ENCODE measurements around the gene IQGAP1. TPM values are rescaled to one million over a fixed set of nuclear protein-coding genes. Genes with fewer than 3 reads are reported as not detected.
"Not testable (repeated sequence)": the region's sequence is repeated elsewhere in the genome, so short reads cannot be mapped to it uniquely, and the experiment has no call there.

IQGAP1 gene
- total and polyA plus RNA-seq, 8 donors: 178 to 296 (median 222) TPM

- no peak for TF ChIP-seq CTCF (IDR thresholded peaks at IDR 0.05)
- Histone ChIP-seq H3K27ac (no peak overlapping the region), H3K4me3 (no peak overlapping the region), H3K27me3 (no peaks in the 10 kb centered on the region), H3K4me1 (no peaks in the 10 kb centered on the region), H3K9me3 (no peaks in the 10 kb centered on the region), H3K36me3 (no peaks in the 10 kb centered on the region)
- intact Hi-C loops (cut with DNase I): no loop called here
- ATAC-seq: no peak
- no peak for DNase-seq
These were observed 124.2 kb downstream of the IQGAP1 start for GRCh38 chr15:90512276-90512675.

- Histone ChIP-seq H3K4me1 (no peaks in the 10 kb centered on the region), H3K27ac (no peak overlapping the region), H3K9me3 (no peaks in the 10 kb centered on the region), H3K36me3 (no peaks in the 10 kb centered on the region), H3K27me3 (no peaks in the 10 kb centered on the region), H3K4me3 (no peak overlapping the region)
- ATAC-seq (peak; percentile 52), DNase-seq (no peak)
- no peak for TF ChIP-seq CTCF (IDR thresholded peaks at IDR 0.05)
- intact Hi-C loops (cut with DNase I): no loop called here
These were observed 124.9 kb downstream of the IQGAP1 start for GRCh38 chr15:90512981-90513380.

- TF ChIP-seq CTCF (IDR thresholded peaks at IDR 0.05): no peak
- Histone ChIP-seq H3K27me3 (no peaks in the 10 kb centered on the region), H3K4me1 (no peaks in the 10 kb centered on the region), H3K27ac (no peak overlapping the region), H3K9me3 (no peaks in the 10 kb centered on the region), H3K36me3 (no peaks in the 10 kb centered on the region), H3K4me3 (no peak overlapping the region)
- intact Hi-C loops (cut with DNase I): no loop called here
- DNase-seq (no peak), ATAC-seq (no peak)
These were observed 125.4 kb downstream of the IQGAP1 start for GRCh38 chr15:90513448-90513847.

GRCh38 chr15:90513893-90514292 is 125.9 kb downstream of the IQGAP1 start:
- H3K4me3 ChIP-seq; H3K4me1 ChIP-seq; DNase-seq; H3K9me3 ChIP-seq; H3K36me3 ChIP-seq; intact Hi-C loops (cut with DNase I); H3K27ac ChIP-seq; ATAC-seq; H3K27me3 ChIP-seq: not testable (repeated sequence)

- Histone ChIP-seq H3K4me3 (no peak overlapping the region), H3K36me3 (no peaks in the 10 kb centered on the region), H3K4me1 (no peaks in the 10 kb centered on the region), H3K27ac (no peak overlapping the region), H3K9me3 (no peaks in the 10 kb centered on the region), H3K27me3 (no peaks in the 10 kb centered on the region)
- DNase-seq (no peak), ATAC-seq (no peak)
- no peak for TF ChIP-seq CTCF (IDR thresholded peaks at IDR 0.05)
- intact Hi-C loops (cut with DNase I): no loop called here
These were observed 131.6 kb downstream of the IQGAP1 start for GRCh38 chr15:90519688-90520087.

- DNase-seq: no peak
- no peak overlapping the region for H3K27ac ChIP-seq
- intact Hi-C loops (cut with DNase I): no loop called here
- no peak for ATAC-seq
- H3K27me3 ChIP-seq: no peaks in the 10 kb centered on the region
- no peak overlapping the region for H3K4me3 ChIP-seq
- H3K4me1 ChIP-seq: no peaks in the 10 kb centered on the region
- H3K36me3 ChIP-seq: no peaks in the 10 kb centered on the region
- TF ChIP-seq CTCF (IDR thresholded peaks at IDR 0.05): no peak
- no peaks in the 10 kb centered on the region for H3K9me3 ChIP-seq
These were observed 132.3 kb downstream of the IQGAP1 start for GRCh38 chr15:90520365-90520764.

Data from left lung (tissue), 10 donors.